GM21717 (cell line): ENCODE data around the gene GAN.

Experiments used
- ATAC-seq: cut with Tn5 transposase; IDR thresholded peaks from one replicate; pipeline ENCODE4 v1.9.1; 2021; ENCODE audit warnings: mild to moderate bottlenecking, moderate library complexity; ENCODE audit not compliant: unreplicated experiment

Gene GAN, protein sequence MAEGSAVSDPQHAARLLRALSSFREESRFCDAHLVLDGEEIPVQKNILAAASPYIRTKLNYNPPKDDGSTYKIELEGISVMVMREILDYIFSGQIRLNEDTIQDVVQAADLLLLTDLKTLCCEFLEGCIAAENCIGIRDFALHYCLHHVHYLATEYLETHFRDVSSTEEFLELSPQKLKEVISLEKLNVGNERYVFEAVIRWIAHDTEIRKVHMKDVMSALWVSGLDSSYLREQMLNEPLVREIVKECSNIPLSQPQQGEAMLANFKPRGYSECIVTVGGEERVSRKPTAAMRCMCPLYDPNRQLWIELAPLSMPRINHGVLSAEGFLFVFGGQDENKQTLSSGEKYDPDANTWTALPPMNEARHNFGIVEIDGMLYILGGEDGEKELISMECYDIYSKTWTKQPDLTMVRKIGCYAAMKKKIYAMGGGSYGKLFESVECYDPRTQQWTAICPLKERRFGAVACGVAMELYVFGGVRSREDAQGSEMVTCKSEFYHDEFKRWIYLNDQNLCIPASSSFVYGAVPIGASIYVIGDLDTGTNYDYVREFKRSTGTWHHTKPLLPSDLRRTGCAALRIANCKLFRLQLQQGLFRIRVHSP

DNA sequence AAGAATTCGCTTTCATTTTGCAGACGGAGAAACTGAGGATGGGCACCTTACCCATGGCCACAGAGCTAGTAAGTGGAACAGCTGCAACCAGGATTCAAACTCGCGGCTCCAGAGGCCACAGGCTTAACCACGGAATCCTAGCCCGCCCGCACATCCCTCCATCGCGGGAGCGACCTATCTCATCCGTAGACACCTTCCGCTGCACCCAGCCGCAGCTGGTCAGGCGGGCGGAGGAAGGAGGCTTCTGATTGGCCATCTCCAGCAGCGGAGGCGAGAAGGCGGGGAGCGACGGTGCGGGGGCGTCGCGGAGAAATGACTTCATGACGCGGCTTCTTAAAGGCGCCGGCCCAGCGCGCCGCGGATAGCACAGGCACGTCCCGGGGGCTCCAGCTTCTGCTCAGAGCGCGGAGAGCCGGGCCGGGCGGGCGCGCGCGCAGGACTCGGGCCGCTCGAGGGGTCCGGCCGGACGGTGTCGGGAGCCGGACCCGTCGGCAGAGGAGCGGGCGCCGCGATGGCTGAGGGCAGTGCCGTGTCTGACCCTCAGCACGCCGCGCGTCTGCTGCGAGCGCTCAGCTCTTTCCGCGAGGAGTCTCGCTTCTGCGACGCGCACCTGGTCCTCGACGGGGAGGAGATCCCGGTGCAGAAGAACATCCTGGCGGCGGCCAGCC is at the start of gene GAN:
TSS of gene GAN (plus strand) at position 360 of the 668 bp plus-strand sequence. CDS start at position 512, 152 bp downstream.
- ATAC-seq: peak; percentile 96

- no peak for ATAC-seq
These were observed 49.7 kb upstream of the GAN start for GRCh38 chr16:81265052-81265451.

DNA sequence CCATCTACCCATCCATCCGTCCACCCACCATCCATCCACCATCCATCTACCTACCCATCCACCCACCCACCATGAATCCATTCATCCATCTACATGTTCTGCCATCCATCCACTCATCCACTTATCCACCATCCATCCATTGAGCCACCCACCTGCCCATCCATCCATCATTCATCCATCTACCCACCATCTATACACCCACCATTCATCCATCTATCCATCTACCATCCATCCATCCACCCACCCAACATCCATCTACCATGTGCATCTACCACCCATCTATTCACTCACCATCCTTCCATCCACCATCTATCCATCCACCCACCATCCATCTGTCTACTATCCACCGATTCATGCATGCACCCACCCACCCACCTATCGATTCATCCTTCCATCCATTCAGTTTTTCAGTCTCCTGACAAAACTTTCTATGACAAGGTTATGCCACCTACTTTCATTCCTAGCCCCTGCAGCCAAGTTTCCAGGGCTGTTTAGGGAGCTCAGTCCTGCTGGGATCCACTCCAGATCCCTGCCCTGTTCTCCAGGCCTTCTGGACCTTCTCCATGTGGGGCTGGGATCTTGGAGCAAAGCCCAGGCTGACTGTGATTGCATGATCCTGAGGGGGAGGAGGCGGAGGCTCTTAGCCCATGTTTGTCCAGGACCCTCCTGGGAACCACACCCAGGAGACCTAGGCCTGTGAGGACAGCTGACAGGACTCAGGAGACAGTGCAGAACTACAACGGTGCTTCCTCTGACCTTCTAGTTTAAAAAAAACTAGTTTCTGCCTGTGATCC is 48.9 kb upstream of the GAN start:
- ATAC-seq: no peak

DNA sequence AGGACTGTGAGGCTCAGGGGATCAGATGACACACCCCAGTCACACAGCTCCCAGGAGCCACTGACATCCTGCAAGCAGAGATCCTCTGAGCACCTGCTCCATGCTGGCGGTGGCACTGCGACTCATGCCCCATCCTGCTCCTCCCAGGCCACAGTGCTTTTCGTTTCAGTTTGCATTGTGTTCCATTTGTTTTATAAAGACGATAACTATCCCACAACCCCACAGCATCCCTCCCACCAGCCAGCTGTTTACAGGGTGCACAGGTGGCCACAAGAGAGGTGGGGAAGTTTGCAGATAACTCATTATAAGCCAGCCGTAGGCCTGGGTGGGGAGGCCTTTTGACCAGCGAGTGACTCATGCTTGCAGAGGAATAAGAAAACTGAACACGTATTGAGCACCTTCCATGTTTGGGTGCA is 48.1 kb upstream of the GAN start:
- ATAC-seq: no peak

- no peak for ATAC-seq
These were observed 46.3 kb upstream of the GAN start for GRCh38 chr16:81268509-81268908.

DNA sequence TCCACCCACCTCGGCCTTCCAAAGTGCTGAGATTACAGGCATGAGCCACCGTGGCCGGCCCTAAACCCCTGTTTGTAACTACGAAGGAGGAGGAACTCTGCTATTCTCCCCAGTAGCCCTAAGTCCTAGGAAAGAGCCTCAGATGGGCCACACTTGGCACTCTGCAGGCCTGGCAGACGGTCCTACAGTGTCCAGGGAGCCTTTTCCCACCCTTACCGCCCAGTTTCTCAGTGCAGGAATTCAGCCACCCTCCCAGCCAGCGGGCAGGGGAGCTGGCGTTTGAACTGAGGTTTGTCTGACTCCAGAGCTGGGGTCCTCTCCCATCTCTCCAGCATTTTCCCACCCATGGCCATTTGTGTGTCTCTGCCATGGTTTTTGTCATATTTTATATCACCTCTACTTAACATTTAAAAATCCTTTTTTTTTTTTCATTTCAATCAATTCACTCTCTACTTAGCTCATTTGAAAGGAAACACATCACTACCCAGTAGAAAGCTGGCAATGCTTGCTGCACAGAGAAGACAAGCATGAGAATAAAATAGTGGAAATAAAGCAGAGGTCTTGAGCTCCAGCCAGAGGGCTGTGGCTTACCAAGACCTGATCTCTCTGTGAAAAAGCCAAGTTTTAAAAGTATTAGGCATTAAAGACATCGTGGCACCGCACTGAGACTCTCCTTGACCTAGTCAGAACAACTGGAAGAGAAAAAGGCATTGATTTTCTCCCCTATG is 41.4 kb upstream of the GAN start:
- no peak for ATAC-seq

DNA sequence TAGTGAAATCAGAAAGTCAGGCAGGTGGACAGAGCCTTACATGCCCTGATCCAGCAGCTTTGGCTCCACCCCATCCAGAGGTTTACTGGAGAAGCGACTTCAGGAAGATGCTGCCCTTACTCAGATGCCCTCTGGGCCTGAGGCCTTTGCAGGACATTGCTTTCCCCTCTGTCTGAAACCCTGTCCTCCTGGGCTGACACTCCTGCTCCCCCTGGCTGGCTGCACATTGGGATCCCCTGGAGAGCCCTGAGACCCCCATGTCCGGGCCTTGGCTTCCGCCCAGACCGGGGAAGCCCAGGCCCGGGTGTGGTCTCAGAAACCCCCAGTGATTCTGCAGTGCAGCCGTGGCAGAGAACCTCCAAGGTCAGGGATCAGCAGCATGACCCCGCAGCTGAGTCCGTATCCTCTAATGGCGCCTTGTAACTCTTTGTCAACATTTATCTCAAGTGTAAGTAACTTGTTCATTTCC is 39.7 kb upstream of the GAN start:
- ATAC-seq: no peak

DNA sequence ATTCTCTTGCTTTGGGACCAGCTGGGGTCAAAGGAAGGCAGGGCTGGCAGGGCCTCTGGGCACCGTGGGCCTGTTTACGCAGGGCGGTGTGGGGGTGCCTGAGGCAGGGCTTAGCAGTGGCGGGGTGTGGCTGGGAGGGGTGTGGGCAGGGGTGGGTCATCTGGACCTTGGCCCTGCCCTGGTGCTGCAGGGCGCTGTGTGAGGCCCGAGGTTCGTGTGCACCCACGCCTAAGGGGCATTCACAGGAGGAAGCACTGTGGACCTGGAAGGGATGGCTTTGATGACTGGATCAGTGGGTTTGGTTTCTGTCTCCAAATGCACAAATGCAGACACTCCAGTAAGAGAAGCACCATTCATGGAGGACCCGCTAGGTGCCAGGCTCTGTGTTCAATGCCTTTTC is 39.0 kb upstream of the GAN start:
- no peak for ATAC-seq

- no peak for ATAC-seq
These were observed 38.4 kb upstream of the GAN start for GRCh38 chr16:81276323-81276722.

- ATAC-seq: no peak
These were observed 37.2 kb upstream of the GAN start for GRCh38 chr16:81277541-81278080.

DNA sequence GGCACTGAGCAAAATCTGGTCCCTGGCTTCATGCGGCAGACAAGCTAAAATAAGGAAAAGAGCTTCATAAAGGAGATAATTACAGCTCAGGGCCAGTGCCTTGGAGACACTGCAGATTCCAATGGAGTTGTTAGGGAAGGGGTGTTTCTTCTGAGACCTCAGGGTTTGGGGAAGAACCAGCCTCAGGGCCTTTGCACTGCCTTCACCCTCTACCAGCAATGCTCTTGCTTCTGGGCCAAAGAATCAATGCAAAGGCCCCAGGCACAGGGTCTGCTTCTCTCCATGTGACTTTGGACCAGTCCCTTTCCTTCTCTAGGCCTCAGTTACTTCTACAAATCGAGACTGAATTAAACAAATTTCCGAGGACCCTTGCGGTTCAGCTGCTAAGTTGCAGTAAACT is 36.2 kb upstream of the GAN start:
- ATAC-seq: no peak

GRCh38 chr16:81279392-81279791 is 35.4 kb upstream of the GAN start:
- no peak for ATAC-seq

GRCh38 chr16:81280393-81280792 is 34.4 kb upstream of the GAN start:
- no peak for ATAC-seq

DNA sequence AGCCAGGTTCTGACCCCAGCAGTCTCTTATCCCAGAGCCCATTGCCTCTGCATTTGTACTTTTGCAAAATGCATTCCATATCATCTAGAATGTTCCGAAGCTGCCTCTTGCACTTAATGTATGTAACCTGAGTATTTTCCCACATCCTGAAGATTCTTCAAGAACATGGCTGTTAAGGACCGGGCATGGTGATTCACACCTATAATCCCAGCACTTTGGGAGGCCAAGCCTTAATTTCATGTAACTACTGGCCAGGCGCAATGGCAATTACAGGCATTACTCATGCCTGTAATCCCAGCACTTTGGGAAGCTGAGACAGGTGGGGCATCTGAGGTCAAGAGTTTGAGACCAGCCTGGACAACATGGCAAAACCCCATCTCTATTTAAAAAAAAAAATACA is 31.7 kb upstream of the GAN start:
- ATAC-seq: no peak

- ATAC-seq: no peak
These were observed 29.7 kb upstream of the GAN start for GRCh38 chr16:81284995-81285600.

- ATAC-seq: no peak
These were observed 28.6 kb upstream of the GAN start for GRCh38 chr16:81286190-81286589.

GRCh38 chr16:81291117-81291516 is 23.6 kb upstream of the GAN start:
- no peak for ATAC-seq

DNA sequence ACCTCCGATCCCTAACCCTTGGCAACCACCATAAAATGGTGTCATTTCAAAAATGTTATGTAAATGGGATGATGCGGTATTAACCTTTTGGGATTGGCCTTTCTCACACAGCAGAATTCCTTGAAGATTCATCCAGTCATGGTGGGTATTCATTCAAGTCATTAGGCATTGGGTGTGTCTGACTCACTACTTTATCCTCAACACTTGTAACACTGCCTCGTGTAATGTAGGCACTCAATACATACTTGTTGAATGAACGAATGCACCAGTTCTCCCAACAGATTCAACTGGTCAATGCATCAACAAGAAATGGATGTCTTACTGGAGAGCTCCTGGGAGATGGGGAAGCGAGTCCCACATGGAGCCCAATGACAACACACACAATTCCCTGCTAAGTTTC is 21.8 kb upstream of the GAN start:
- no peak for ATAC-seq

GRCh38 chr16:81293909-81294802 is 20.6 kb upstream of the GAN start:
- no peak for ATAC-seq
